Naive B cell (primary cell): ENCODE measurements around the gene SLC2A5. TPM values are rescaled to one million over a fixed set of nuclear protein-coding genes. Genes with fewer than 3 reads are reported as not detected.
"Not testable (repeated sequence)": the region's sequence is repeated elsewhere in the genome, so short reads cannot be mapped to it uniquely, and the experiment has no call there.

Source experiments
- ATAC-seq, 2 donors: fragments of 150-1000 bp; cut with Tn5 transposase; 2 replicates each; pipeline ENCODE4 v1.10.0; 2021; ENCODE audit warnings: low read depth in 2 of 2, mild to moderate bottlenecking in 2 of 2, moderate library complexity in 2 of 2
- DNase-seq: peaks from one replicate; pipeline ENCODE4 v3.0.0; 2022
- H3K27ac Mint-ChIP-seq, 6 donors: one replicate each; pipeline ENCODE4 v1.8.0; 2020 to 2022; ENCODE audit warnings: mild to moderate bottlenecking in 6 of 6, mixed read lengths in 6 of 6, moderate library complexity in 5 of 6, inconsistent platforms in 2 of 6
- H3K27me3 Mint-ChIP-seq, 3 donors: one replicate each; pipeline ENCODE4 v1.8.0; 2021 to 2022; ENCODE audit warnings: mixed read lengths in 3 of 3, mild to moderate bottlenecking in 1 of 3
- H3K36me3 Mint-ChIP-seq, 2 donors: one replicate each; pipeline ENCODE4 v1.8.0; 2020 to 2022; ENCODE audit warnings: mixed read lengths in 2 of 2, inconsistent platforms in 1 of 2, mild to moderate bottlenecking in 1 of 2
- H3K4me1 Mint-ChIP-seq, 3 donors: one replicate each; pipeline ENCODE4 v1.8.0; 2020 to 2022; ENCODE audit warnings: mixed read lengths in 3 of 3, inconsistent platforms in 1 of 3, mild to moderate bottlenecking in 1 of 3, moderate library complexity in 1 of 3
- H3K4me3 Mint-ChIP-seq, 8 donors: one replicate each; pipeline ENCODE4 v1.8.0; 2020 to 2022; ENCODE audit warnings: mild to moderate bottlenecking in 8 of 8, mixed read lengths in 8 of 8, moderate library complexity in 8 of 8, inconsistent platforms in 2 of 8
- H3K9me3 Mint-ChIP-seq, 7 donors: one replicate each; pipeline ENCODE4 v1.8.0; 2020 to 2022; ENCODE audit warnings: mixed read lengths in 7 of 7, mild to moderate bottlenecking in 5 of 7, inconsistent platforms in 2 of 7, moderate library complexity in 1 of 7
- polyA plus RNA-seq, 6 donors: library from polyadenylated mRNA; unstranded; fragments of 300-500 nt; fragmentation: Illumina TruSeq; gene quantifications; one replicate each; pipeline ENCODE4 v1.2.3, GENCODE V29; 2021; ENCODE audit warnings: low read depth in 6 of 6

SLC2A5 gene
- polyA plus RNA-seq, 6 donors from 2014 or later: 7.5 to 24.8 (median 21.2) TPM

DNA sequence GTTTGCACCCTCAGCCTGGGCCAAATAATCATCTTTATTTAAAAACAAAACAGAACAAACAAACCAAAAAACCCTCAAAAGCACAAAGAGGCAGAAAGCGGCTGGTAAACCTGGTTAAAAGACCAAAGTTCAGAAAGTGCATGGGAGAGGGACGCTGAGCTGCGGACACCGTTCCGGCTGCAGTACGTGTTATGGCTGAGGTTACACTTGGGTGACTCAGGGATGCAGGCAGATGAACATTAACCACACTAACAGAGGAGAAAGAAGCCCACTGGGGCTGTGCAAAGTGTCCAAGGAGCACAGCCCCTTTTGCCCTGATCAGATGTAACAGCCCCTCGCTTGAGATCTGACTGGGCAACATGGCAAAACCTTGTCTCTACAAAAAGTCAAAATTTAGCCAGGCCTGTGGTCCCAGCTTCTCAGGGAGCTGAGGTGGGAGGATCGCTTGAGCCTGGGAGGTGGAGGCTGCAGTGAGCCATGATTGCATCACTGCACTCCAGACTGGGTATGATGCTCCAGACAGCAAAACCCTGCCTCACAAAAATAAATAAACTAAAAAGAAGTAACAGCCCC is 31.1 kb upstream of the SLC2A5 start:
- H3K36me3 Mint-ChIP-seq: no peaks in the 10 kb centered on the region
- H3K4me1 Mint-ChIP-seq: no peaks in the 10 kb centered on the region
- H3K4me3 Mint-ChIP-seq: no peak overlapping the region
- ATAC-seq (no peak), DNase-seq (no peak)
- H3K27ac Mint-ChIP-seq: peak overlapping the region in 1 of 6 donors; percentile 38
- H3K27me3 Mint-ChIP-seq: no peaks in the 10 kb centered on the region
- H3K9me3 Mint-ChIP-seq: no peaks in the 10 kb centered on the region

DNA sequence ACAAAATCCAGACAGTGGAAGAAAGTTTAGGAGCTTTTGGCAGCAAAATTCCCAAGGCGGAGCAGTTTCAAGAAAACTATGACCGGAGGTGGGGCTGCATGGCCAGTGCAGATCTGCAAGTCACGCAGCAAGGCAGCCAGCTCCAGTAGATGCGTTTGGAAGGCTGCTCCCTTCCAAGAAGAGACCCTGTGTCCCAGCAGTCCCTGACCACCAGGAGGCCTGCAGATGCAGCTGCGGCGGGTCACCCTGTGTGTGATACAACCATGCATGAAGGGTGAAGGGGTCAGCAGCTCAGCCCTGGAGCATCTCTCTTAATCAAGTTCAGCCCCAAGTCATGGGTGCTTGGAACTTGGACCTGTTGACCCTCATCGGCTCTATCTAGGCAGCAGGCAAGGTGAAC is 30.1 kb upstream of the SLC2A5 start:
- Mint-ChIP-seq H3K27me3 (peaks cover 0 to 4% (median 0%) of the 10 kb centered on the region in 3 donors), H3K4me3 (no peak overlapping the region), H3K4me1 (no peaks in the 10 kb centered on the region), H3K36me3 (no peaks in the 10 kb centered on the region), H3K27ac (no peak overlapping the region), H3K9me3 (no peaks in the 10 kb centered on the region)
- ATAC-seq (no peak), DNase-seq (no peak)

DNA sequence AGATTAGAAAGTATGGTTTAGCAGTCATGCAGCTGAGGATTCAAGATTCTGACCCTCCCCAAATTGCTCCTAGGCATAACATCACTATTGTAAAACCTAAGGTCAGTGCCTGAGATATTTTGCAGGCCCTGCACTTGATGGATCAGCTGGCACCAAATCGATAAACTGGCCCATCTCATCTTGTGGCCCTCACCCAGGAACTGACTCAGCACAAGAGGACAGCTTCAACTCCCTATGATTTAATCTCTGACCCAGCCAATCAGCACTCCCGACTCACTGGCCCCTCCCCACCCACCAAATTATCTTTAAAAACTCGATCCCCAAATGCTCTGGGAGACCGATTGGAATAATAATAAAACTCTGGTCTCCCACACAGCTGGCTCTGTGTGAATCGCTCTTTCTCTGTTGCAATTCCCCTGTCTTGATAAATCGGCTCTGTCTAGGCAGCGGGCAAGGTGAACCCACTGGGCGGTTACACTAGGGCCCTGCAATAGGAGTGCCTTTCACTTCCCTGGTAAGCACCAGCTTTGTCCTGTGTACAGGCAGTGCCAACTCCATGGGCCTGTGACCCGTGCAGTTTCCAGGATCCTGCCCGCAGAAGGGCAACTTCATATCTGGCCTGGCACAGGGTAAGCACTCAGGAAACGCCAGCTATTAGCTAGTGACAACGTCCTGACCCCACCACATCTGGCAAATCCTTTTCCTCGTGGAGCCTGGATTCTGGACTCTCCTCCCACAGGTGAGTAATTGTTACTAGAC is 28.7 kb upstream of the SLC2A5 start:
- ATAC-seq: no peak
- no peak for DNase-seq
- peak overlapping the region in 2 of 6 donors; percentile 36 to 65 for H3K27ac Mint-ChIP-seq
- peaks cover 0 to 4% (median 0%) of the 10 kb centered on the region in 3 donors for H3K27me3 Mint-ChIP-seq
- H3K4me1 Mint-ChIP-seq: no peaks in the 10 kb centered on the region
- H3K36me3 Mint-ChIP-seq: no peaks in the 10 kb centered on the region
- H3K9me3 Mint-ChIP-seq: no peaks in the 10 kb centered on the region
- peak overlapping the region in 1 of 8 donors; percentile 42 for H3K4me3 Mint-ChIP-seq

DNA sequence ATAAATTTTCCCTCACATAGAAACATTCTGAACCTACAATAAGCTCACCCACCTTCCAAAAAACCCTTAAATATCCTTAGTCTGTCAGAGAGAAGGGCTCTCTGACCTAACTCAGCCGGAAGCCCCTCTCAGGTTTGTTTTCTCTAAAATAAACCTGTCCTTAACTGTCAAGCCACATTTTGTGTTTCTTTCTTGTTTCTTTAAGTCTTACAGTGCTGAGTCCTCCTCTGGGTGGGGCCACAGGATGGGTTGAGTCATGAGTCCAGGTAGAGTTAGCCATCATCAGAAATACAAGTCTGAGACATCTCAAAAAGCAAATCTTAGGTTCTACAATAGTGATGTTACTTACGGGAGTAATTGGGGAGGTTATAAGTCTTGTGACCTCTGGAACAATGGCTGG is 26.4 kb upstream of the SLC2A5 start:
- Mint-ChIP-seq H3K9me3 (no peaks in the 10 kb centered on the region), H3K27me3 (peaks cover 0 to 4% (median 0%) of the 10 kb centered on the region in 3 donors), H3K4me1 (no peaks in the 10 kb centered on the region), H3K27ac (no peak overlapping the region), H3K4me3 (no peak overlapping the region), H3K36me3 (no peaks in the 10 kb centered on the region)
- no peak for ATAC-seq
- DNase-seq: no peak

DNA sequence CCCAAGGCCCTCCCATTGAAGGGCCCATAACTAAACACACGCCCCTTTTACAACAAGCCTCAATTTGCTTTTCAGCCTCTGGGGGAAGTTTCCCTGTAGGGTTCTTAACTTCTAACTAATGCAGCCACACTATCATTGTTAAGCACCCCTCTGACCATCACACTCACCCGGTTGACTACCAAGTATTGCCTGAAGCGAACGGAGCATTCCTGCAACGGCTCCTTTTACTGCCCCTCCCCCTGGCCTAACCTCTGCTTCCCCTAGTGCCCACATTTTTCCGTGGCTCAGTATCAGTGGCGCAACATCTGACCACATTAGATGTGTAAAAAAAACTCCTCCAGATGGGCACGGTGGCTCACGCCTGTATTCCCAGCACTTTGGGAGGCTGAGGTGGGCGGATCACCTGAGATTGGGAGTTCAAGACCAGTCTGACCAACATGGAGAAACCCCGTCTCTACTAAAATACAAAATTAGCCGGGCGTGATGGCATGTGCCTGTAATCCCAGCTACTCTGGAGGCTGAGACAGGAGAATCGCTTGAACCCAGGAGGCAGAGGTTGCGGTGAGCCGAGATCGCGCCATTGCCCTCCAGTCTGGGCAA is 24.7 kb upstream of the SLC2A5 start:
- not testable (repeated sequence) for H3K36me3 Mint-ChIP-seq, H3K27ac Mint-ChIP-seq
- ATAC-seq: peak in 1 of 2 donors; percentile 30

DNA sequence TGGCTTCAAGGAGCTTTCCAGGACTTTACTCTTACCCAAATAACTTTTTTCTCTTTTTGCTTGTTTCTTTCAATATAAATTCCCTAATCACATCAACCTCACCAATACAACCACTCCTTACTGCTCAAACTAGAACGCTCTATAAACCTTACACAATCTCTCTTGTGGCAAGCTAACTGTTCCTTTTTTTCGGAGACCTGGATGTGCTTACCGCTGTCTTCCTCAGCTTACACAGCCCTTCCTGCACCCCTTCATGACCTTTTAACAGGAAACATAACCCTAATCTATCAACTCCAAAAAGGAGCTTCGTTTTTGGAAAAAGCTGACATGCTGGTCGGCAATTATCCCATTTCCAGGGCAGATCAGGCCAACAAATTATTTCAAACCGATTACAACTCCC is 24.1 kb upstream of the SLC2A5 start:
- no peaks in the 10 kb centered on the region for H3K36me3 Mint-ChIP-seq
- H3K27me3 Mint-ChIP-seq: peaks cover 0 to 4% (median 0%) of the 10 kb centered on the region in 3 donors
- ATAC-seq (no peak), DNase-seq (no peak)
- H3K4me1 Mint-ChIP-seq: no peaks in the 10 kb centered on the region
- no peaks in the 10 kb centered on the region for H3K9me3 Mint-ChIP-seq
- no peak overlapping the region for H3K4me3 Mint-ChIP-seq
- H3K27ac Mint-ChIP-seq: no peak overlapping the region

More for the DNA sequence above, 24.7 kb upstream of the SLC2A5 start:
- H3K4me1 Mint-ChIP-seq, H3K9me3 Mint-ChIP-seq, DNase-seq, H3K4me3 Mint-ChIP-seq, H3K27me3 Mint-ChIP-seq: not testable (repeated sequence)

DNA sequence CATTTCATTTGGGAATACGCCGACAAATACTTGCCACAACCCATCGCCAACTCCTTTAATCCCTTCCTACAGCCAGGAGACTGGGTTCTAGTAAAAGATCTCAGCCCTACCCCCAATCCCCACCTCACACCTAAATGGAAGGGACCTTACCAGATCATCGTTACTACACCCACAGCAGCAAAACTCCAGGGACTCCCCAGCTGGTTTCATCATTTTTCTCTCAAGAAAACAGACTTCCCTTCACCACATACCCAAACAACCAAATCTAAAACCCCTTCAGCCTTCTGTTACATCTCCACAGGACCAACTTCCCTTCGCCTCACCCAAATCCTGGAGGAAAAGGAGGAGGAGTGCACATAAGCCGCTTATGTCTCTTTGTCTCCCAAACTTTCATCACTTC is 23.7 kb upstream of the SLC2A5 start:
- Mint-ChIP-seq H3K27ac (no peak overlapping the region), H3K4me1 (no peaks in the 10 kb centered on the region), H3K27me3 (peaks cover 0 to 4% (median 0%) of the 10 kb centered on the region in 3 donors), H3K36me3 (no peaks in the 10 kb centered on the region), H3K4me3 (no peak overlapping the region), H3K9me3 (no peaks in the 10 kb centered on the region)
- ATAC-seq (no peak), DNase-seq (no peak)

DNA sequence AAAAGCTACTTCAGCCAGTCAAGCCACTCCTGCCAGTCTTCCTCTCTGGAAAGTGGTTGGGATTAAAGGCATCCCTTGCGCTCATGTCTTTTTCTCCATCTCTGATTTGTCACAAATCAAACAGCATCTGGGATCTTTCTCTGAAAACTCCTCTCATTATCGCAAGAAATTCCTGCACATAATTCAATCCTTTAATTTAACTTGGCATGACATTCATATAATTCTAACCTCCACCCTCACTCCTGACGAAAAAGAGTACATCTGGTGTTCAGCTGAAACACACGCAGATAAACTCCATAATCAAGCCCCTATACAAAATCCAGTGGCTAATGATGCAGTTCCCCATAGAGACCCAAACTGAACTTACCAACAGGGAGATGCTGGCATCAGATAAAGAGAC is 19.4 kb upstream of the SLC2A5 start:
- ATAC-seq (no peak), DNase-seq (no peak)
- Mint-ChIP-seq H3K36me3 (no peaks in the 10 kb centered on the region), H3K4me1 (peaks cover 18 to 28% (median 20%) of the 10 kb centered on the region in 3 donors), H3K27me3 (no peaks in the 10 kb centered on the region), H3K4me3 (no peak overlapping the region), H3K9me3 (no peaks in the 10 kb centered on the region), H3K27ac (peak overlapping the region in 1 of 6 donors; percentile 2)

DNA sequence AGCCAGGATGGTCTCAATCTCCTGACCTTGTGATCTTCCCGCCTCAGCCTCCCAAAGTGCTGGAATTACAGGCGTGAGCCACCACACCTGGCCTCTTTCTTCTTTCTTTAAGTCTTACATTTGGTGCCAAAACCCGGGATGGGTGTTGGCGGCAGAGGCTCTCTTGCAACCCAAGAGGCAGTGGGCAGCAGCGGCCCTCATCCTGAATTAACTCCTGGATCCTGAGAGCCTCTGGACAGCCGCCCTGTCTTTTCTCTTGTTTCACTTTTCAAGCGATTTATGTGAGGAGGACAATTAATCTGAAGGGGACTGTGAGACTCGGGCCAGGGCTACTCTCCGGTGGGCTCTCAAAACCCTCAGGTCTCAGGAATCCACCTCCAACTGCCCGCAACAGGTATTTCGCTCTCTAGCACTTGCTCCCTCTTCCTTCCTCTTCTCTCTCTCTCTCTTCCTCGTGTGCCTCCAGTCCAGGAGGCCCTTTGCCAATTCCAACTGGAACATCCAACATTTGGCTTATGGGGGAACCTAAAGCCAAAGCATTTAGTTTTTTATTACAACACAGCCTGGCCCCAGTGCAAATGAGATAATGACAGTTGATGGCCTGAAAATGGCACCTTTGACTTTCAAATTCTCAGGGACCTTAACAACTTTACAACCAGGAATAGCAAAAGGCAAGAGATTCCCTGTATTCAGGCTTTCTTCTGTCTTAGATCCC is 18.1 kb upstream of the SLC2A5 start:
- Mint-ChIP-seq H3K4me3 (no peak overlapping the region), H3K9me3 (no peaks in the 10 kb centered on the region), H3K4me1 (peaks cover 25 to 40% (median 30%) of the 10 kb centered on the region in 3 donors), H3K36me3 (no peaks in the 10 kb centered on the region), H3K27ac (peak overlapping the region in 1 of 6 donors; percentile 41), H3K27me3 (no peaks in the 10 kb centered on the region)
- ATAC-seq: no peak
- DNase-seq: no peak

DNA sequence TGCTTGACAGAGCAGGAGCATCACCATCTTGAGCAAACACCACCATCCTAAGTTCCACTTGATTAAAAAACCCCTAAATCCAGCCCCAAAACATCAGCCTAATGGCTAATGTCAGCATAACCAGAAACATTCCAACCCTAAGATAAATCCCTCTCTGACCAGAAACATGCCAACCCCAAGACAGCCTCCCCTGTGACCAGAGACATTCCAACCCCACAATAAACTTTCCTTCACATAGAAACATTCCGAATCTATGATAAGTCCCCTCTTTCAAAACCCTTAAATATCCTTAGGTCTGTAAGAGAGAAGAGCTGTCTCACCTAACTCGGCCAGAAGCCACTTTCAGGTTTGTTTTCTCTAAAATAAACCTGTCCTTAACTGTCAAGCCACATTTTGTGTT is 17.4 kb upstream of the SLC2A5 start:
- DNase-seq (no peak), ATAC-seq (no peak)
- Mint-ChIP-seq H3K4me3 (no peak overlapping the region), H3K4me1 (peaks cover 32 to 48% (median 37%) of the 10 kb centered on the region in 3 donors), H3K36me3 (no peaks in the 10 kb centered on the region), H3K9me3 (no peaks in the 10 kb centered on the region), H3K27me3 (no peaks in the 10 kb centered on the region), H3K27ac (no peak overlapping the region)

DNA sequence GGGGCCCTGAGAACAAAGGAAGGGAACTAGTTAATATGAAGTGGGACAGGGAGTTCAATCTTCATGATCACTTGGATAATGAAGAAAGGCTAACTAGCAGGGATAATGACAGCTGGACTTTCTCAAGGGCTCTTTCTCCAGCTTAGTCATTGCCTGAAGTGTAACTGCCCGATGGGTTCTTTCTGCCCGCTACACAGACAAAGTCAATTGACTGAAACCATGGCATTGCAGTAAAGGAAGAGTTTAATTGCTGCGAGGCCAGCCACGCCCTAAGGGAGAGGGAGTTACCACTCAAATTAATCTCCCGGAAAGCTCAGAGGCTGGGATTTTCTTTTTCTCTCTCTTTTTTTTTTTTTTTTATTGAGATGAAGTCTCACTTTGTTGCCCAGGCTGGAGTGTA is 16.6 kb upstream of the SLC2A5 start:
- ATAC-seq: no peak

DNA sequence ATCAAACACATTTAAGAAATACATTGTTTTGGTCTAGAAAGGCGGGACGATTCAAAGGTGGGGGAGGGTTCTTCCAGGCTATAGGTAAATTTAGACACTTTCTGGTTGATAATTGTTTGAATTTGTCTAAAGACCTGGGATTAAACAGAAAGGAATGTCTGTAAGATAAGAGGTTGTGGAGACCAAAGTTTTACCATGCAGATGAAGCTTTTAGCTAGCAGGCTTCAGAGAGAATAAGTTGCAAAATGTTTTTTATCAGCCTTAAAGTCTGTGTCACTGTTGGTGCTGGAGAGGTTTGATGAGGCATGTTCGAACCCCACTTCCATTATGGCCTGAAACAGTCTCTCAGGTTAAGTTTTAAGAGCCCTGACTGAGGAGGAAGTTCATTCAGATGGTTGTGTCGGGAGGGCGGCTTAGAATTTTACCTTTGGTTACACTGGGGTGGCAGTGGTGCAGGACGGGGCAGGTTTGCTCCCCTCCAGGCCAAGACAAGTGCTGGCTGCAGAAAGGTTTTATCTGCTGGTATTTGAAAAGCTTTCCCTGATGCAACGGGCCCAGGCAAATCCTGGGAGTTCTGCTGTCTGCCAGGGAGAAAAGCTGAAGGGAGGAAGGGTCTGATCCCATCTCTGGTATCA is 16.0 kb upstream of the SLC2A5 start:
- ATAC-seq (peak; percentile 52 to 58), DNase-seq (no peak)
- Mint-ChIP-seq H3K9me3 (no peaks in the 10 kb centered on the region), H3K4me3 (peak overlapping the region in 5 of 8 donors; percentile 2 to 78 (median 25)), H3K27ac (peak overlapping the region in 2 of 6 donors; percentile 69 to 89), H3K27me3 (no peaks in the 10 kb centered on the region), H3K4me1 (peaks cover 38 to 60% (median 46%) of the 10 kb centered on the region in 3 donors), H3K36me3 (no peaks in the 10 kb centered on the region)

More for the DNA sequence above, 16.6 kb upstream of the SLC2A5 start:
- Mint-ChIP-seq H3K36me3 (no peaks in the 10 kb centered on the region), H3K4me1 (peaks cover 36 to 56% (median 43%) of the 10 kb centered on the region in 3 donors), H3K9me3 (no peaks in the 10 kb centered on the region), H3K27me3 (no peaks in the 10 kb centered on the region), H3K4me3 (peak overlapping the region in 2 of 8 donors; percentile 22 to 44), H3K27ac (no peak overlapping the region)
- no peak for DNase-seq

DNA sequence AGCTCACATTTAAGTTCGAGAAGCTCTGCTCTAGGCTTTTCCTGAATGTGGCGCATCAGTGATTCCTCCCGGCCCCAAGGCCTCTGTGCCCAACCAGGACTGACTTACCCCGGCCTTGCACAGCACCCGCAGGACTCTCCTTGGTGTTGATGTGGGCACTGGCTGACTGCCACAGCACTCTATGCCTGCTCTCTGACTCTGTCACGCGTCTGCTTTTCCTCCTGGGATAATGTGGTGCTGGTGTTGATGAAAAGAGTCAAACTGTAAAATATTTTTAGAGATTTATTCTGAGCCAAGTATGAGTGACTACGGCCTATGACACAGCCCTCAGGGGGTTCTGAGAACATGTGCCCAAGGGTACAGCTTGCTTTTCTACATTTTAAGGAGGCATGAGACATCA is 15.5 kb upstream of the SLC2A5 start:
- Mint-ChIP-seq H3K36me3 (no peaks in the 10 kb centered on the region), H3K9me3 (no peaks in the 10 kb centered on the region), H3K4me3 (peak overlapping the region in 5 of 8 donors; percentile 2 to 78 (median 25)), H3K27ac (peak overlapping the region in 3 of 6 donors; percentile 69 to 89 (median 87)), H3K4me1 (peaks cover 41 to 66% (median 52%) of the 10 kb centered on the region in 3 donors), H3K27me3 (no peaks in the 10 kb centered on the region)
- no peak for DNase-seq
- ATAC-seq: peak in 1 of 2 donors; percentile 17
